K562 (cell line): ENCODE results near the gene POLRMT.

Experiments
- ARHGAP35 ChIP-seq: fragments of 450-650 bp; IDR thresholded peaks from 2 replicates; pipeline ENCODE4 v1.6.1; 2018; ENCODE audit not compliant: partially characterized antibody
- C11orf30 ChIP-seq: fragments of 450-650 bp; IDR thresholded peaks from 2 replicates; pipeline ENCODE4 v1.6.1; 2016; ENCODE audit warnings: low read depth, mild to moderate bottlenecking
- CHD1 ChIP-seq: fragments of 200-600 bp; sonication (generic); IDR thresholded peaks from one replicate; pipeline ENCODE4 v1.6.1; 2012; ENCODE audit warnings: mild to moderate bottlenecking, moderate library complexity, low read length, inconsistent platforms
- CTCF ChIP-seq, 3 experiments: IDR thresholded peaks in 2 of 3; conservative IDR thresholded peaks in 1 of 3; 2 replicates each; pipeline ENCODE4 v1.5.1; 2011 to 2012; ENCODE audit warnings: low read length in 3 of 3, mild to moderate bottlenecking in 3 of 3, control low read depth in 2 of 3, improper control_type of control experiment in 1 of 3, inconsistent platforms in 1 of 3, low read depth in 1 of 3, mixed read lengths in 1 of 3, moderate library complexity in 1 of 3; ENCODE audit not compliant: insufficient read depth in 2 of 3
- ELF4 ChIP-seq: fragments of 450-650 bp; formaldehyde crosslinking; IDR thresholded peaks from 2 replicates; pipeline ENCODE4 v1.4.0; 2022; ENCODE audit warnings: missing genetic modification characterization
- FOS ChIP-seq: IDR thresholded peaks from 3 replicates; pipeline ENCODE4 v1.6.1; 2011; ENCODE audit not compliant: insufficient read length; ENCODE audit errors: extremely low read depth
- HMGXB4 ChIP-seq: sonication (generic); formaldehyde crosslinking; IDR thresholded peaks from 2 replicates; pipeline ENCODE4 v1.8.1; 2023; ENCODE audit warnings: mild to moderate bottlenecking, missing genetic modification reagents
- SNRNP70 ChIP-seq: fragments of 200-400 bp; formaldehyde crosslinking; optimal IDR thresholded peaks from 2 replicates; pipeline ENCODE3; 2017; ENCODE audit warnings: low read depth, low read length
- TAF1 ChIP-seq: IDR thresholded peaks from 2 replicates; pipeline ENCODE4 v1.6.1; 2011; ENCODE audit warnings: mild to moderate bottlenecking, low read length, moderate library complexity; ENCODE audit not compliant: insufficient read depth, control insufficient read depth, severe bottlenecking; ENCODE audit errors: extremely low read depth
- ZNF695 ChIP-seq: fragments of 450-650 bp; formaldehyde crosslinking; IDR thresholded peaks from 2 replicates; pipeline ENCODE4 v1.4.0; 2020; ENCODE audit warnings: mild to moderate bottlenecking, moderate library complexity
- ZZZ3 ChIP-seq: fragments of 450-650 bp; IDR thresholded peaks from 2 replicates; pipeline ENCODE4 v1.6.1; 2016; ENCODE audit warnings: antibody characterized with exemption, mild to moderate bottlenecking, moderate library complexity
- TF ChIP-seq, protein P1 (sequence below), 2 experiments: fragments of 450-650 bp in 1 of 2; sonication (generic) in 1 of 2; formaldehyde crosslinking; conservative IDR thresholded peaks; 2 replicates each; pipeline versions ENCODE4 v1.4.0 to v1.8.1; 2020 to 2022; ENCODE audit warnings: mild to moderate bottlenecking in 1 of 2, missing genetic modification reagents in 1 of 2

GRCh38 chr19:623175-623916 is 10.0 kb downstream of the POLRMT start:
- TF ChIP-seq ELF4 (CRISPR knock-in tag) (no peak), FOS (no peak), CTCF (IDR thresholded peaks at IDR 0.05 in 2 of 3, conservative IDR thresholded peaks at IDR 0.05 in 1 of 3; ENCODE audit: insufficient read depth in 2 of 3, low read depth in 1 of 3, low read length in 3 of 3) (no peak), CHD1 (no peak), SNRNP70 (no peak), ZNF695 (no peak), C11orf30 (no peak), ARHGAP35 (no peak), ZZZ3 (no peak), HMGXB4 (CRISPR knock-in tag) (no peak), TAF1 (no peak)
- TF ChIP-seq, protein P1, sequence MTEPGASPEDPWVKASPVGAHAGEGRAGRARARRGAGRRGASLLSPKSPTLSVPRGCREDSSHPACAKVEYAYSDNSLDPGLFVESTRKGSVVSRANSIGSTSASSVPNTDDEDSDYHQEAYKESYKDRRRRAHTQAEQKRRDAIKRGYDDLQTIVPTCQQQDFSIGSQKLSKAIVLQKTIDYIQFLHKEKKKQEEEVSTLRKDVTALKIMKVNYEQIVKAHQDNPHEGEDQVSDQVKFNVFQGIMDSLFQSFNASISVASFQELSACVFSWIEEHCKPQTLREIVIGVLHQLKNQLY (CRISPR knock-in tag; conservative IDR thresholded peaks at IDR 0.05): no peak
